NCI-H345 treated with DMSO at 0.1 percent for 48 hours (cell line): ENCODE measurements around the gene CRABP2.

Experiments used
- DNase-seq: peaks from one replicate; lab custom pipeline; 2025; ENCODE audit not compliant: unreplicated experiment; lab: John Stamatoyannopoulos, UW

The CRABP2 gene

DNA sequence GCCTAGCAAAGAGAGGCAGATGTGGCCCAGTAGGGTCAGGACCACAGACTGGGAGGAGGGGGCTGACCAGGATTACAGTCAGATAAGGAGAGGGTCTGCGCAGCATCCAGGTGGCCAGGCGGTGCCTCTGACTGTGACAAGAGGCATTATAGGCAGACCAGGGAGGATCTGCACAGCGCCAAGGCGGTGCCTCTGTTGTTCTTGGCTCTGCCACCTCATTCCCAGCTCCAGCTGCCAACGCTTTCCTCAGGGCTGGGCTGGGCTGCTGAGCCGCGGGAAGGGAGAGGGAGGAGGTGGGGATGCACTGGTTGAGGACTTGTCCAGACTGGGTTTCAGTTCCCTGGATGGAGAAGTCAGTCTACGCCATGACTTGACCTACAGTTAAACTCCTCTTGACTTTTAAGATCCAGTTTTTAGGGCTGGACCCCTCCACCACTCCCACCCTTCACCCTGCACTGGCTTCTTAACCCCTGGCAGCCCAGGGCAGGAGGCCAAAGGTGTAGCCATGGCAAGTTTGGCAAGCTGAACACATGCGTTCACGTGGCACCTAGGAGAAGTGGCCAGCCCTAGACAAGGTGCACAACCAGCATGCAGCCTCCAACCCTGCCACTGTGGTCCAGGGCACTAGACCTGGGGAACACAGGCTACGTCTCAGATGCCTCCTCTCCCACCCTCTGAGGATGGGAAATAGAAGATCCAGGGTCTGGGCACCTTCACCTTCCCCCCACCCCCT lies 4.5 kb upstream of the CRABP2 start:
- DNase-seq: no peak

DNA sequence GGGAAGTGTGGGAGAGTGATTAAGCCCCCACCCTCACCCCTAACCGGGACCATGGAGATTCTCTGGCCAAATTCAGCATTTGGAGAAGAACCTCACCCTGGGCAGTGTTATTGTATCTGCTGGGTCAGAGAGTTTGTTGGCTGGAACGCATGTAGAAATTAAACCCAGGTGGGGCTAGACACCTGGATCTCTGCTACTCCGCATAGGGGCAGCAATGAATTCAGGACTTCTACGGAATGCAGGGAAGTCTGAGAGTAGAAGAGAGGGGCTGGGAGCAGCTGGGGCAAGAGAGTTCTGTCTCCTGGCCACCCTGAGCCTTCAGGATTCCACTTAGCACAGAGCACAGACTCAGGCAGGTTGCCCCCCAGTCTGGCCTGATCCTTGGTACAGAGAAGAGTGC lies 3.6 kb upstream of the CRABP2 start:
- DNase-seq: no peak

DNA sequence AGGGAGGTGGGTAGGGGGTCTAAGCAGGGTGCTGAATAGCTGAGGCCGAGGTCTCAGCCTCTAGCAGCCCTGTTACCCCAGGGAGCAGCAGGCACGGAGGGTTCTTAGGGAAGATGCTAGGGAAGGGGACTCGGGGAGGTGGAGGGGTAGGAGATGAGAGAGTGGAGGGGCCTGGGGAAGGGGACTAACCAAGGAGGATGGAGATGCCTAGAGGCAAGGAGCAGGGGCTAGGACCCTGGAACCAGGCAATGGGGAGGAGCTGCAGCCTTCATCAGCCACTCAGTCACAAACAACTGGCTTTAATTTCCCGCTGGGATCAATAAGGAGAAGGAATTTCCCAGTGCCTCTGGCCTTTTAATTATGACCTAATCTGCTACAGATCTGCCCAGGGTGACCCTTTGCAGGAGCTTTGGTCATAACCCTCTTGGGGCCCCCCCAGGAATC lies 2.9 kb upstream of the CRABP2 start:
- no peak for DNase-seq

DNA sequence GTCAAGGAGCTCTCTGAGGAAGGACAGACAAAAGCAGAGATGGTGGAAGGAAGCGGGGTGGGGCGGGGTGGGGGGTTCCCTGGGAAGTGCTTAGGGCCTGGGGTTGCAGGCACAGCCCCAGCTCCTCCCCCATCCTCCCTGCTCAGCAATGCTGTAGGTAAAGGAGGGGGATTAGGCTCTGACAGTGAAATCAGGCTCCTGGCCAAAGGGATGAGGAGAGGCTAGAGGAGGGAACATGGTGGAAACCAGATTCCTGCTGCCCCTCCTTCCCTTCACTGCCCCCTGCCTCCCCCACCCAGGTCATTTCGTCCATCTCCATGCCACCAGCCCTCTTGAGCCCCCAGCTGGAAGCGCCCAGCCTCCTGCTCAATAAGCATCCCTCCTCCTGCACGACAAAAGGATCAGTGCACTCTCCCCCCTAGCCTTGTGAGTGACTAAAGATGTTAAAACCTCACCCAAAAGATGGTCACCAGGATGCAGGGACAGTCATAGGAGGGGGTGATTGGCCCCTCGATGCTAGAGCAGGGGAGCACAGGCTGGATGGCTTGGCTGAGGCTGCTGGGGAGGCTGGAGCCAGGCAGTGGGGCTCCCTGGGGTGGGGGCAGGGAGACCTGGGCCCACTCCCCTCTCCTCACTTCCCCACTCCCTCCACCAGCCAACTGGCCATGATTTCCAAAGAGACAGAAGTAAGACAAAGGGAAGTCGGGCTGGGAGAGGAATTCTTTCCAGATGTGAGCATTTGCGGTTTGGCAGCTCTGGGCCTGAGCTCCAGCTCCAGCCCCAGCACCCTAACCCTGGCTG lies 2.2 kb upstream of the CRABP2 start:
- no peak for DNase-seq

DNA sequence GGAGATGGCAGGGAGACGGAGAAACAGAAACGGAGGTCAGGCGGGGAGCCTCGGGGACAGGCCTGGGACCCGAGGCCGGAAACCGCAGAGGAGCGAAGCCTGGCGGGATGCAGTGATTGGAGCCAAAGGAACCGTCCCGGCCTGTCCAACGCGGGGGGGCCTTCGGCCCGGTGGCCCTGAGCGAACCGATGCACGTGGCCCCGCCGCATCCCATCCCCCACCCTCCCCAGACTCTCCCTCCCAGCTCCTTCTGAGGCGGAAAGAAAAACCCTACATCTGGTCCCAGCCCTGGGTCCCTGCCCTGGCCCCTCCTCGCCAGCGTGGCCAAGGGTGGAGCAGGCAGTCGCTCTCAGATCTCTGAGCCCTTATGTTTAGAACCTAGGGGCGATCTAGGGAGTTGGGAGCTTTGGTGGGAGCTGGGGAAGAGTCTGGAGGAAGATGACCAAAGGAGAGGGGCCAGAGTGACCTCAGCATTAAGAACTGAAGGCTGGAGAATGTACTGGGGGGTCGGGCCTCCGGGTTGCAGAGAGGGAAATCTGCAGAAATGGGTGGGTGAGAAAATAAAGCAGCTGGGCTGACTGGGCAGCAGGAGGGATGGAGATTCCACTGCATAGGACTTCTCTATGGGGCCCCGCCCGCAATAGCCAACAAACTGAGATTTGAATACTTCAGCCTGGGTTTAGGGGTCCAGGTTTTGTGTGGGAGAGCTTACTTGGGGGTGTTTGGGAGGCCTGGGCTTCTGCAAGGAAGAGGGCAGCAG lies 1.5 kb upstream of the CRABP2 start:
- no peak for DNase-seq

DNA sequence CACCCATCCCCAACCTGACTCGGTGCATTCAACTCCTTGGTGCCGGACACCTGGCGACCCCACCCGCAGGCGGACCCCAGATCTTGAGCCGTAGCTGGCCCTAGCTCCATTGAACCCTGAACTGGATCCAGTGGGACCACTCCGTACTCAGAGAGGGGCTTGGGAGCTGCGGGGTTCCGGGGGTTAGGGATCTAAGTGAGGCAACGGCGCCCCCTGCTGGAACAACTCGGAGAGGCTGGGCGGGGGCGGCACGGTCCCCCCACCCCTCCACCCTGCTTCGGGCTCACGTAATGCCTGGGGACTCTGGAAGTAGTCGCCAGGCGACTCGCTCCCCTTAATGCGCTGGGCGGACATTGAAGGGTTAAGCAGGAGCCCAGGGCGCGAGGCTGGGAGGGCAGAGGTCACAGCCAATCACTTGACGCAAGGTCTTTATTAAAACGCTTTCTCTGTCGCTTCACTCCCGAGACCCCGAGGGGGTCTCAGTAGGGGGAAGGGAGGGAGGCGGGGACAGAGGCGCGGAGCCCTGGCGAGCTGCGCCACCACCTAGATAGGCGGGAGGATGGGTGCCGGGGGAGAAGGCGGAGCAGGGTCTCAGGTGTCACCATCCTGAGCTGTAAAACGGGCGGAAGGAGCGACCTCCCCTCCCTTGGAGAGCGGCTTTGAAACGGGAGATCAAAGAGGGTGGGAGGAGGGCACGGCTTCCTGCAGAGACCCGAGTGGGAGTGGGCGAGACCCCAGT lies 704 bp upstream of the CRABP2 start:
- DNase-seq: peak; percentile 30

DNA sequence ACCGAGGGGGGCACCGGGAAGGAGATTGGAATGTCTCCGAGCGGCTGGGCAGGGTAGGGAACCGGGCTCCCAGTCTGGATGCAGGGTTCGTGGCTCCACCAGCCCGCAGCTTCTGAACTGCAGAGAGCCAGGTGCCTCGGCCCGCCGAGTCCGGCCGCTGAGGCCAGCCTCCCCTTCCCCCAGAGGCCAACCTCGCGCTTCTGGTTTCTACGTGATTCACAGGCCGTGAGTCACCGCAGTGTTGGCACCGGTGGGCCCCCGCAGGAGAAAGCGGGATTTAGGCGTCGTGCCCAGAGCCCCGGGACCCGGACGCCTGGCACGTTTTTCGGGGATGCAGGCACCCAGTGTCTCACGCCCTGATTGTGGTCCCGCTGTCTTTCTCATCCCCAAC lies 458 bp downstream of the CRABP2 start:
- DNase-seq: no peak

DNA sequence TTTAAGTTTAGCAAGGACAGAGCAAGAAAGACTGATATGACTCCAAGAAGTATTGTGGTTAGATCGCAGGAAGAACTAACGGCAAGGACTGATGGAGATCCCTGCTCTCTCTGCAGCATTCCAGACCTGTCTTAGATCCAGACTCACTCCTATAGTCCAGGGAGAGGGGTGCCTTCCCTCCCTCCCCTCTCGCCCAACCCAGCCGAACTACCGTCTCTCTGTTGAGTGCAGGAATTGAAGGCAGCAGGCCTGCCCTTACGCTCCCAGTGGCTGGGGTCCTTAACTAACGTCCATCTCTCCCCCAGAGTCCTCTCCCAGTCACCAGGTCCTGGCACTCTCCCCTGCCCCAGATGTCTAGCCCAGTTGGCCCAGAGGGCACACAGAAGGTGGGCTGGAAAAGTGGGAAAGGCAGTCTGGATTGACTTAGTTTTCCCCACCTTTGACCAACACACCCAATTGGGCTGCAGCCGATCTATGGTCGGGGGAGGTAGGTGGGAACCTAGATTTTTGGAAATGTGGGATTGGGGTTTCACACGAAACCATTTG lies 1.1 kb downstream of the CRABP2 start:
- DNase-seq: no peak

DNA sequence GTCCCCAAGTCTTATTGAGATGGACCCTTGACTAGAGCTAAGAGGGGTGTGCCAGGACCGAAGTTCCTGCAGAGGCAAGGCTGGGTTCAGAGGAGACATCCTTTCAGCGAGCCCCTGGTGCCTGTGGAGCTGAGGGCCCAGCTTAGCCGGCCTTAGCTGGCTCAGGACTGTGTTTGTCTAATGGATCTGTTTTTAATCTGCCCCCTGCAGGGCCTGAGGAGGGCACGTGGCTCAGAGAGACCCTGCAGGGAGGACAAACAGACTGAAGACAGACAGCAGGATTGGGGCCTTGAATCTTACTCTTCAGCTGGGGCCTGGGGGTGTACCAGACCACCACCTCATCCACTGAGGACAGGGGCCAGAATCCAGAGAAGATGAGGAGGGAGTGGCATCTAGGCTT lies 1.6 kb downstream of the CRABP2 start:
- DNase-seq: no peak

DNA sequence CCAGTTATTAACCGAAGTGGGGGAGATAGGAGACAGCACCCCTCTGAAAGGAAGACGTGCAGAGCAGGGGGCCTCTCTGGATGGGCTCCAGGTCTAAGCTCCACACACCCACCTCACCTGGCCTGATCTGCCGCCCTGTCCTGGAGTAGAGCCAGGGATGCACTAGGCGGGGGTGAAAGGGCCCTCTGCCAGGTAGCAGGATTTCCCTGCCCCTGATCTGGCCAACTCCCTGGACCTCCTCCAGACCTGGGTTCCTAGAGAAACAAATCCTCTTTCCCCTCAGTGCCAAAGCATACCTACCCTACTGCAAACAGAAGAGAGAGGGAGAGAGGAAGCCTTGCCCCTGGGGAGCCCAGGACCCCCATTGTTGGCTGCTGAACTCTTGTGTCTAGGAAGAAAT lies 2.0 kb downstream of the CRABP2 start:
- DNase-seq: no peak

DNA sequence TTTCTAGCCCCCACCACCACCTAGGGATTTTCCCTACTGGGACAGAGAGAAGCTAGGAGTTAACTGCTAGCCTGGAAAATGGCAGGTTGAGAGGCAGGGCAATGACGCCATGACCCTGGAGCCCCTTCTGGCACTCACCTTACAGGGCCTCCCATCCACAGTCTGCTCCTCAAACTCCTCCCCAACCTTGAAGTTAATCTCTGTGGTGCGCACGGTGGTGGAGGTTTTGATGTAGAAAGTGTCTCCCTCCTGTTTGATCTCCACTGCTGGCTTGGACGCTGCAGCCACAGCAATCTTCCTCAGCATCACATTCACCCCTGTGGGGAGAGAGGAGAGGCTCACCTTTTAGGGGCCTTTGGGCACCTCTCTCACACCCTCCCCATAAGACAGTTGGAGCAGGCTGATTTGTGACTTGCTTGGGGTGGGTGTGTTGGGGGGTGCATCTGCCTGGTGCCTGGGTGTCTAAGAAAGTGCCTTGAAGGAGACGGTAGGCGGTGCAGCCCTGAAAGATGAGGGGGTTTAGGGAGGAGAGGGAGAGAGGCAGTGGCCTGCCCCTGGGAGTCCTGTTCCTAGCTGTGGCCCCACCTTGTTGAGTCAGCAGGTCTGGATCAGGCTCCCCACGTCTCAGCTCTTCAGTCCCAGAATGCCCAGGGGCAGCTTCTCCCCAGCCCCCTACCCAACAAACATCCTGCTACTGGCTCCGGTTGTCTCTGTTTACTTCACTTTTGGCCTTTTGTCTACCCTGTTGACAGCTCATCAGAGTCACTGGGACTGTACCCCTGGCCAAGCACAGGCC lies 4.4 kb downstream of the CRABP2 start:
- no peak for DNase-seq

DNA sequence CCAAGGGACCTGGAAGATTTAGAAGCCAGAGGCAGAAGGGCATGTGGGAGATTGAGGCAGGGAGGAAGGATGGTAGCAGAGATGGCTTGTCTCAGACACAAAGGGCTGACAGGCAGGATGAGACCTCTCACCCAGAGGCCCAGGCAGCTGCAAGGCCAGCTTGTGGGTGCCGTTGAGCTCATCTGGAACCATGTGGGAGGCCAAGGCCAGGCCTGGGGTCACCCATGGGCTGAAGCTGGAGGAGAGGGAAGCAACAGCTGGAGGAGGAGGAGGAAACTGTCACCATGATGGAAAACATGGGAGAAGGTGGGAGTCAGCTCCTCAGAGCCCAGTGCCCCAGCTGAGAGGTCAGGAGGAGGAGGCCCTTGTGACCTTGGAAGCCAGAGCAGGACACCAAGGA lies 6.4 kb downstream of the CRABP2 start:
- DNase-seq: no peak

DNA sequence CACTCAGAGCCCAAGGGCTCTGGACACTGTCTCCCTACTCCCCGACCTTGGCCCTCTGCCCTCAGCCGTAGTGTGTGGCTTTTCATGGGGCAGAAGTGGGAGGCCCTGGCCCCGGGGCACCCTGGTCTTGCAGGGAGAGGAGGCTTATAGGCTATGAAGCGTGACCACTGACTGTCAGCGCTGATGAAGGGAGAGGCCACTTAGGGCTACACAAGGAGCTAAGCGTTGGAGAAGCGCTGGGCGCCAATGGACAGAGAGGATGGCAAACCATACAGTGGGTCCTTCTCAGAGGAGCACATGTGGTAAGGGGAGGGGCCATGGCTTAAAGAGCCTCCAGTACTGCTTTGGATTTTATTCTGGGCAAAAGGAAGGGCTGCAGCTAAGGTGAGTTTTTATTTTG lies 7.9 kb downstream of the CRABP2 start:
- no peak for DNase-seq

DNA sequence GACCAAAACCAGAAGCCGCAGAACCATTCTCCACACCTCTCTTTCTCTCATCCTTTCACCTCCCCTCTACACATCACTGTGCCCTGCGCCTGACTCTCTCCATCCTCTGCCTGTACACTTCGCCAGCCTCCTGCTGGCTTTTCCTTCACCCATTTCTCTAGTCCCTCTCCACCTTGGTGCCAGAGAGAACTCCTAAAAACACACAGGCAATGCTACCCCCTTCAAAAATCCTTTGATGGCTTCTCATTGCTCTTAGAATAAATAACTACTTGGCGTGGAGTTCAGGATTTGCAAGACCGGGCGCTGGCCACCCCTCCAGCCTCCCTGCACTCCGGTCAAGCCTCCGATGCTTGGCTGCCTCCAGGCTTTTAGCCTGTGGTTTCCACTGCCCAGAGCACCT lies 8.6 kb downstream of the CRABP2 start:
- DNase-seq: no peak

DNA sequence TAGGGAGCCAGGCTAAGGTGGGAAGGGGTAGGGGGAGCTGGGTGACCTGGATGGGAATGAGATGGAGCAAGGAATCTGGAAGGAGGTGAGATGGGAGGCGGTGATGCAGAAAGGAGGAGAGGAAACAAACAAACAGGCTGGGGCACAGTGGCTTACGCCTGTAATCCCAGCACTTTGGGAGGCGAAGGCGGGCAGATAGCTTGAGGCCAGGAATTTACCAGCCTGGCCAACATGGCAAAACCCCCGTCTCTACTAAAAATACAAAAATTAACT lies 10.8 kb downstream of the CRABP2 start:
- no peak for DNase-seq

DNA sequence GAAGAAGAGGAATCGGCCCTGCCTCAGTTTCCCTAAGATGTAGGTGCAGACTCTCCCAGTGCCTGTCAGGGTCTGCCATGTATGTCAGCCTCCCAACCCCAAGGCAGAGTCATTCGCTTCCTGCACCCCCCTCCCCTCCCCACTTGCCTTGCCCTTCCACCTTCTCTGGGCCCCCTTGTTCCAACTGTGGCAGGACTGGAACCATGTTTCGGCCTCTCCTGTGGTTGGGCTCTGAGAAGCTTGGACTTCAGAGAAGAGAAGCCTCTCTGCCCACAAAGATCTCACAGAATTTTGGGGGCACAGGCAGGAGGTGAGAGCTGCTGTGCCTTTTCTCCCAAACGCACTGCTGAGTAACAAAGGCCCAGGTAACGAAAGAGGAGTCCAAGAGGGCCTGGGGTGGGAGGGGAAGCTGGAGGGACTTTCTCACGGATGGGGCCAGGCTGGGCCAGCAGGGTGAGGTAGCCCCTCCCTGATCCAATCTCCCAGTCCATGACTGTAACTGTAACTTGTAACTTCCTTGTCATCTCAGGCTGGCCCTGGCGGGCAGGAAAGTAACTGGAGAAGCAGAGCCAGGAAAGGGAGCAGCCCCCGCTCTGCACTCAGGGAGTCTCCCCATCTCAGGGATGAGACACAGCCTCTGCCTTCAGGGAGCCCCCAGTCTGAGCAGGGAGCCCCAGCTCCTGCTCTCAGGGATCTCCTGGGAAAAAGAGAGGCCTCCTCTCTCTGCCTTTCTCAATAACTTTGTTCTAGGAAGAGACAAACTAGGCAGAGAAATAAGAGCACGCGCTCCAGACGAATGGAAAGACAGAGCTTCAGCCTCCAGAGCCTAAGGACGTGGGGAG lies 11.3 kb downstream of the CRABP2 start:
- DNase-seq: no peak

DNA sequence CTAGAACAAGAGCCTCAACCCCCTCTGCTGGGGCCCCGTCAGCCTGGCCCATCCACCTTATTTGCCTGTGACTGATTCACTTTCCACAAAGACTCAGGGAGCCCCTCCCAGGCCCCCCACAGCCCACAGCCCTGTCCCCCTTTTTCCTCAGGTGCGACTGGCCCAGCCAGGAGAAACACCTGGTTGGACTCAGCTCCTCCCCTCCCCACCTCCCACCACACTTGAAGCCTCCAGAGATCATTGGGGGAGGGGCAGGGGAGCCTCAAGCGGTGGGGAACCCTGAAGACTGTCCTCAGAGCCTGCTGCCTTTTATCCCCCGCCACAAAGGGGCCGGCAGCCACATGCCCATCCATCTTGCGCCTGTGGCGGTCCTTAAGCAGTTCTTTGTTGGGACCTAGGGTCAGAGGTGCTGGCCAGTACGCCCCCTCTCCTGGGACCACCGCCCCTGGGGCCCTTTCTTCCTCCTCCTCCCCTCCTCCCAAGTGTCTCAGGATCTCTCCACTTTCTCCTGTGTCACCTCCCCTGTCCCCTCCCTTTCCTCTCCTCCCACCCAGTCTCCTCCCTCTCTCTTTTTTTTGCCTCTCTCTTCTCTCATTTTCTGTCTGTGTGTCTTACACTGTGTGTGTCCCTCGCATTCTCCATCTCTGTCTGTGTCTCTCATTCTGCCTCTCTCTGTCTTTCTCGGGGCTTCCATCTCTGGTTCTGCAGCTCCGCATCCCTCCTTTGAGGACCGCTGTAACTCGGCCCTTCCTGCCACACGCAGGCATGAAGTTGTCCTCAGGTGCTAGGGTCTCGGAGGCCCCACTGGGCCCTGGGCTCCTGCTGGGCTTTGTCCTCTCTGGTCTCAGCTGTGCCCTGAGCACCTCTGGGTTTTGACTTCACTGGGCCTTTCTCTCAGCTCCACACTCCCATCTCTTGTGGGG lies 12.2 kb downstream of the CRABP2 start:
- DNase-seq: peak; percentile 77

DNA sequence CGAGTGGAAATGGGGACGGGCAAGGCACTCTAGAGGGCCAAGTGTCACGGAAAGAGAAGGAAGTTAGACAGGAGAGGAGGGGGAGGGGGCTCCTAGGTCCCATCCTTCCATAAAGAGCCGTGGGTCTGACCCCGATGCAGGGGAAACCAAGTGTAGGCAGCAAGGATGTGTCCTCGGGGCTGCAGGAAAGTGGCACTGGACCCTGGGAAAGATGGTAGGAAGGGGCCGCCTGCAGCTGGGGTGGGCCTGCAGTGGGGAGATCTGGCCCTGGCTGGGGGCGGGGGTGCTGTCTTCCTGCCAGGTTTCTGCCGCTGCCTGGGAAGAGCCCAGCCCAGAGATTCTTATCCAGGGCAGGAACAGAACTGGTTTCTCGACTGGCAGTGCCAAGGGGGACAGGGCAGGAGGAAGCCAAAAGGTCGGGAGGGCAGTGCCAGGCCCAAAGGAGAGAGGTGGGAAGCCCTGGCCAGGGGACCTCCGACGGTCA lies 12.9 kb downstream of the CRABP2 start:
- no peak for DNase-seq
